Hypothalamus (tissue), 51 donors: Measurements from ENCODE around the gene PCSK2.

Source experiments
- DNase-seq, 51 donors: peaks; one replicate each; lab custom pipeline; 2025; lab: John Stamatoyannopoulos, UW

Gene PCSK2

DNA sequence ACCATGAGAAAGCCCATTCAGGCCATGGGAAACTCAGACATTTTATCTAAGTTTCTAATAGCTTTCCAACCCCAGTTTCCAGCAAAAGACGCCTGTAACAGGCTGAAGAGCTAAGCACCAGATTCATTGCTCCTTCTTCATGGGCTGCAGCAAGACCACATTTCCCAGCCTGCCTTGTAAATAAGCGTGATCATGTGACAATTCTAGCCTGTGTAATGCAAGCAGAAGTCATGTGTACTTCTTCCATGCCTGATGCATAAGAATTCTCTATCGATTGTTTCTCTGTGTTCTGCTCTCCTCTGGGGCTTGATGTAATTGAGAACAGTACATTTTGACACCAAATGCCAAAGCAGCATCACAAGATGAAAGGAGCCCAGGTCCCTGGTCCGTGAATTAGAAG, 6.8 kb downstream of the PCSK2 start:
- no peak for DNase-seq

DNA sequence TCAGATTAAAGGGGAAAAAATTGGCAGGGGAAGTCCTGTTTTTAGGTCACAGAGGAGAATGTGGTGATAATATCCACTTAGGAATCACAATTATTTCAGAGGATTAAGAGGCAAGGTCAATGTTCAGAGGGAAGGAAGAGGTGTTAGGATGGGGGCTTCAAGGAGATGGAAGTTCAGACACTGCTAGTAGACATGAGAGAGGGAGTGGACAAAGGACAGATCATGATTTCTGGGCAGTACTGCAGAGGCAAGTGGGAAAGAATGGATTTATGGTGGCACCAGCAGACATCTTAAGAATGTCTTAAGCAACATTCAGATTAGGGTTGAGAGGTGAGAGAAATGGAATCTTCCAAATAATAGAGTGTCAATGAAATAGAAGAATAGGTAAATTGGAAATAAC, 9.9 kb downstream of the PCSK2 start:
- no peak for DNase-seq

DNA sequence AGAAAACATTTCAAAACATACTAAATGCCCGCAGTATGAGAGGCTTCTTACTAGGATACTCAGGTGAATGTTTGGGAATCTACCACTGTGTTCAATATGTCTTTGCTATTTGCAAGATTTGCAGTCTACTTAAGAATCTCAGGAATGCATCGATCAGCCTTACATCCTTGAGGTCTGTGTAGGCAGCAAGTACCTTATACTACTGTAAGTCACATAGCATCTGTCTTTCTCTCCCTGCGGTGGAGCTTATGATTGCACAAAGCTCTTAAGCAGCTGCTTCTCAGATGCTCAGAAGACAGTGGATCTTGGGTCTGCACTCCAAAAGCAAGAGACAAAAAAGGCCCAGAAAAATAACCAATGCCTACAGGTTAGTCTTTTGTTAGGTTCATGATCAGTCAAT, 21.4 kb downstream of the PCSK2 start:
- DNase-seq, result no peak

DNA sequence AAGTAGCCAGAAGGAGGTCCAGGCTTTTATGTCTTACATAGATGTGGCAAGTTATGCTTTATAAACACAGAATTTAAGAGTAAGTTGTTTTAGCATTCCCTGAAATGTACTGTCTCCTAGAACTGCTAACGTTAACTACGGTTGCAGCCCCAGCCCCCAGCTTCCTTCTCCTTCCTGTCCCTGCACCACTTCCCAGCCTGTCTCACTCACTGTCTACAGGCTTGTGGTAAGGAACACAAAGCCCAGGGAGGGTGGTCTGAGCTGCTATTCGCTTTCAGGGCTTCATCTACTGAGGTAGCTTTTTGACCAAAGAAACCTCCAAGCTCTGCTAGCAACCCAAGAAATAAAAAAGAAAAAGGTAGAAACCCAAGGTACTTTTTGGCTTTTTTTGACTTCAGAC, 35.9 kb downstream of the PCSK2 start:
- DNase-seq, result no peak

DNA sequence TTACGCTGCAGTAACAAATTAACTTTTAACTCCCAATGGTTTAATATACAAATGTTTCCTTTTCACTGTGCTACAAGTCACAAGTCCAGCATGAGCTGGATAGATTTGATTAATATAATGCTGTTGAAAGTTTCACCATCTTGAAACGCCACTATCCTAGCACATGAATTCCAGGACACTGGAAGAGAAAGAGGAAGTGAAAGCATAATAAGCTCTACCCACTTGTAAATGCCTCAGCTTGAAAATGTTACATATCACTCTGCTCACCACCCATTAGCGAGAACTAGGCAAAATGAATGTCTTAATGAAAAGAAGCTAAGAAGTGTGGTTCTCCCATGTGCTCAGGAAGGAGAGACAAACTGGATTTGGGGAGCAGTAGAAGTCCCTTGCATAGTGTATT, 46.9 kb downstream of the PCSK2 start:
- no peak for DNase-seq

DNA sequence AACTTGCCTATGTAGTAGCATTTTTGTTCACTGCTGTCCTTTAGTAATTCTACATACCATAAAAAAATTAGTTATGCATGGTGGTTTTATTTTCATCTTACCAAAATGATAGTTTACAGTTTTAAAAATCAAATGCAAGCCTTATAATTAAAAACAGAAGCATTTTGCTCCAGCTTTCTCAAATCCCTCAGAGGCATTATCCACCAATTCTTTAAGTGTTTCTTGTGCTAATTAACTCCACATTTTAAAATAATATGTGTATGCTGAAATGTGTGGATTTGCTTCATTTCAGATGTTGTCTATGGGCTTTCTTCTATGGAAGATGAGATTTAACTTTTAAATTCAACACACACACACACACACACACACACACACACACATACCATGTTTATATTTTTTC, 49.3 kb downstream of the PCSK2 start:
- DNase-seq, result no peak

DNA sequence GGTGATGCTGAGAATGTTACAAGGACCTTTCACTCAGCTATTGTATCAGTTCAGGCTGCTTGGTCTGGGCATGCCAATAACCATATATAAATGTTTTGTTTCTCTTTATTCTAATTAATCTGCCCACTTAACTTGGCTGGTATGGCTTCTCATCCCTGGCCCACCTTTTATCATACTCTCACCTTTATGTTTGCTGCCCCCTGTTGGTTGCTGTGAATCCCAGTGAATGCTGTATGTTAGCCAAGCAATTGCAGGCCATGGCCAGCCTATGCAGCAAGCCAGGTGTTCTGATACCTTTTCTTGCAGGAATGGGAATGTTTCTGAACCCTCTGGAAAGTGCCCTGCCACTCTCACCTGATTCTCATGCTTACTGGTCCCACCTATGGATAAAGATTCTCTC, 54.6 kb downstream of the PCSK2 start:
- DNase-seq, result no peak

DNA sequence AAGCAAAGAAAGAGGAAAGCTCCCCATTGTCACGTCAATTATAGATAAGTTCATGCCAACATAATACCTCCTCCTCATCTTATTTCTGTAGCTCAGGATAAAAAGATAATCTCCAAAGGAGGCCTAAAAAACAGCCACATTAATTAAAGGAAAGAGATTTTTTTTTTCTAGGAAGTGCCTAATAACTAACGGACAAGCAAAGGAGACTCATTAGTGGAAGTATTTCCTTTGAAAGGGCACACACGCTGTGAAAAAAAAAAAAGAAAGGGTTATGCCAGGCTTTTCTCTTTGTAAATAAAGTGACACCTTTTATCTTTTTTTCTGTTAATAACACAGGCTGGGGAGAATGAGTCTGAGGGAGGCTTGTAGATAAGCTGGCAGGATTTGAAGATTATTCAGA, 55.7 kb downstream of the PCSK2 start:
- DNase-seq, result no peak

DNA sequence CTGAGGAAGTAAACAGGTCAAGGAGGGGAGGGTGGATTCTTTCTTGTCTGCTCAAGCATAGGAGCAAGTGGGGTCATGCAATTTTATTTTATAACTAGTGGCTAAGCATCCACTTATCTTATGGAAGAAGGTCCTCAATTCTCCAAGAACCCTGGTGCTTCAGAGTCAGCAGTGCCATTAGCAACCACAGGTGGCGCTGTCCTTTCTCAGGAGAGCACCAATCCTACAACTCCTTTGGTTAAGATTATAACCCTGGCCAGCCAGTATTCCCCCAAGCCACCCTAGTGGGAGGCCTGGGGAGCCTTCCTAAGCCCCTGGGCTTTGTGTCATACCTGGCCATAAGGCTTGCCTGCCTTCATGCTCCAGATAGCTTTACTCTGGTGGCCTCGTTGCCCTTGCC, 60.7 kb downstream of the PCSK2 start:
- DNase-seq, result no peak

DNA sequence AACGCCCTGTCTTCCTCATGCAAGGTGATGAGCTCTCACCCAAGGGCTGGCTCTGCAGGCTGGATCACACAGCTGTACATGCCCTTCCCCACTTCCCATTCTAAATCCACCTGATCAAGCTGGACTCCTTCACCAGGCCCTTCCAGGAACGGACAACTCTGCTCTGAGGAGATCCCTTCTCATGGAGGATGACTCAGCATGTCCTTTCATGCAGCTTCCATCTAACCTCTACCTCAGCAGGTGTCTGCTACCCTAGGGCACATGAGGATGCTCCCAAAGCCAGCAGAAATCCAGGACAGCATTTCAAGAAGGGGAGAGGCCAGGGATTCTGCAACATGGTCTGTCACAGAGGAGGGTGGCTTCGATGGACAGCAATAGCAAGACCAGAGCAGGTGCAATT, 61.2 kb downstream of the PCSK2 start:
- DNase-seq, result no peak

DNA sequence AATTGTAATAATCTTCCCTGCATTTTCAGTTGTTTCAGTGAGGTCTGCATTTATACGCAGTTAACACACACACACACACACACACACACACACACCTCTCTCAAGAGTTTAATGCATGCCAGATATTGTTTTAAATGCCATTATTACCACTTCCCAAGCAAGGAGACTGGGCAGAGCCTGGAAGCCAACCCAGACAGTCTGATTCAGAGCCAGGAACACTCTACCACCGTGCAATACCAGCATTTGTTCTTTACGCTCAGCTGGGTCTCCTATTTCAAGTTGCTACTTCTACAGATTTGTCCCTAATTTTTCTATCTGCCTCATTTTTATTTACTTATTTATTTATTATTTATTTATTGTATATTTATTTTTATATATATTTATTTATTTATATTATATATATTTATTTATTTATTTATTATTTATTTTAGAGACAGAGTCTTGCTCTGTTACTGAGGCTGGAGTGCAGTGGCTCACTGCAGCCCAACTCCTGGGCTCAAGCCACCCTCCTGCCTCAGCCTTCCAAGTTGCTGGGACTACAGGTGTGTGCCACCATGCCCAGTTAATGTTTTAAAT, 68.4 kb downstream of the PCSK2 start:
- DNase-seq, result no peak

DNA sequence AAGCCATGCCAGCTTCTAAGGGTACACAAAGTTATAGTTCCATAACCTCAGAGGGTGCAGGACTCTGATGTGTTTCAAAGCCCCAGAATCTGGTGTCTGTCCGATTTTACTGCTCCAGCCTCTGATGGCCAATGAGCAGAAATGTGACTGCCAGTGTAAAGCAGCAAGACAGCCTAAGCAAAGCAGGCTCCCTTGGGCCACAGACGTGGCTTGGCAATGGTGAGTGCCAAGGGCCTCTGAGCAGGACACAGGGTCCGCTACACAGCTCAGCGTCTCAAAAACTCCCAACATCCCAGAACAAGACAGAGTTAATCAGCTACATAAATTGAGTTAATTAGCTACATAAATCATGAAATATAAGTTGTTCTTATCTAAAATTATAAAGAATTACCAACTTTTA, 69.2 kb downstream of the PCSK2 start:
- DNase-seq, result no peak

DNA sequence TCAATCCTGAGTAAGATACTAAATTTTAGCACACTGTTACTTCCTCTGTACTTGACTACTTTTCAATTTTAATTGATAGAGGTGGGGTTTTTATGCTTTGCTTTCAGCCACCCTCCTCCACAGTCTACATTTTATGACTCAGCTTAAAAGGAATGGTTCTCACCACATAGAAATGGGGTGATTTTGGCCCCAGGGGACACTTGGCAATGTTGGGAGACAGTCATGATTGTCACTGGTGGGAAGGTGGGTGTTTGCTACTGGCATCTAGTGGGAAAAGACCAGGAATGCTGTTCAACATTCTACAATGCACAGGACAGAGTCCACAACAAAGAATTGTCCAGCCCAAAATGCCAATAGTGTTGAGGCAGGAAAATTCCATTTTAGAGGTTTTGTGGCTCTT, 71.3 kb downstream of the PCSK2 start:
- DNase-seq, result no peak

DNA sequence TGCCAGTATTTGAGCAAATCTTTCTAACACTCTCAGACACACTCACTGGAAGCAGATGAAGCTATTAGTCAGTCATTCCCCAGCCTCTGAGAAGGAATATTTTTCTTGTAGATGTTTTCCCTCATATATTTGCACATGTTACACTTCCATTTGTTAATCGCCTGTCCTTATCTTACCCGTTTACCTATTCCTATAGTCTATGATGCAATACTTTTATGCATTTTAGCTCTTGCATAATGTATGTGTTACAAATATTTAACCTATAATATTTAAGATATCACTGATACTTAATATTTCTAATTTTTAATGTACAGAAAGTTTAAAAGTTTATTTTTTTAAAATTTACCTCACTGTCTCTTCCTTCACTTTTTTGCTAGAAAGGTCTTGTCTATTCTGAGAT, 71.9 kb downstream of the PCSK2 start:
- no peak for DNase-seq

DNA sequence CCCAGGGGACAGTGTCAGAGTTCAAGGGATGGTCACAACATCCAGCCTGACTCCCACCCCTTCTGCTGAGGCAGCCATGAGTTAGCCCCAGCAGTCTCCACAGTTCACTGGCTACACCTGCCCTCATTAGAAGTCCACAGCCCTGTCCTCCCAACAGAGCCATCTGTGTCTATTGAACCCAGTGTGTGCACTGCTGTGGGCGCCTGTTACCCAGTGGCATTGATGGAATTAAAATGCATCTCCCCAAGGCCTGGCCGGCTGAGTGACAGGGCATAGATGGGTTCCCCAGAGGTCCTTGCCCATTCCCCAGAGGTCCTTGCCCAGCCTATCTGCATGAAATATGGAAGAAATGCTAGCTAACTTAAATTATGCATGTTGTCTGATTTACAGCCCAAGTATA, 73.3 kb downstream of the PCSK2 start:
- DNase-seq, result no peak

DNA sequence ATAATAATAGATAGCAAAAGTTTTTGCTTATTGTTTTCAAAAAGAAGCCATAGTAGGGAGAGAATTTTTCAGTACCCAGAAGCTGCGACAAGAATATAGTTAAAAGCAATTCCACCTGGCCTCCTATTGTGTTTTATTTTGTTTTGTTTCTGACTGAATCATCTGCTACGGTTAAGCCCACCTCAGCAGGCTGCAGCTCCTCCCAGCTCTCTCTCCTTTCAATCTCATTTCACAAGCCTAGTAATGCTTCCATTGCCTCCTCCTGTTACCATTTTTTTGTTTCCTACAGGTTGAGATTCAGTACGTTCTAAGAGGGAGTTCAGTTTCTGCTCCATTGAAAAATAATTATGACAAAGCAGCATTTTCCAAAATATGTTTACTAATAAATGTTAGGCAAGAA, 77.9 kb downstream of the PCSK2 start:
- no peak for DNase-seq

DNA sequence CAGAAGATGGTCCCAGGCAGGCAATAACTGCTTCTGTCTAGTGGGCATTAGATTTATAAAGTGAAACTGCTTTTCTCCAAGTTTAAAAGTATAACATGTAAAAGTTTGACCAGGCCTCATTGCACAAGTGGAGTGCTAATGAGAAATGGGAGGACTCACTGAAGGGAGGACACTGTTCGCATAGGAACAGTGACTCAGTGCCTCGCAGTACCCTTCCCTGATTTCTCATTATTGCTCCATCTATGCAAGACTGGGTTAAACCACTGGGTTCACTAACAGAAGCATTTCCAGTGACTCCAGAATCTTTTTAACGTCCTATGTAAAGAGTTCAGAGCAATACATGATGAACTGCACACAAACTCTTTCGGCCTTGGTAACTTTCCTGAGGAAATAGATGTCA, 79.6 kb downstream of the PCSK2 start:
- DNase-seq, result no peak

DNA sequence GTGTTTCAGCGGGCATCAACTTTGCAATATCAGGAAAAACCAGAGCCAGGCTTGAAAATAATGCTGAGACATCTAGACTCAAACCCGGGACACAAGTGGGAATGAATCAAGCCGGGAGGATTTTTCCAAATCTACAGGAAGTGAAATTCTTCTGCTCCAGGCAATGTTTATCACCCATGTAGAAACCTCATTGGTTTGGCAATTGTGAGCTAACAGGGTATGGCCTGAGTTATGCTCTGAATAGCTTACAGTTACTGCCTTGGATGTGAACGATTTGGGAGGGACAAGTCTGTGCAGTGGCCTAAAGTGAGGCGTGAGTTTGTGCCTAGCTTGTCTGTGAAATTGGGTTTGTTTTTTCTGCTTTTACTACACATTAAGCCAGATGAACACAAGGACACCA, 87.4 kb downstream of the PCSK2 start:
- no peak for DNase-seq

DNA sequence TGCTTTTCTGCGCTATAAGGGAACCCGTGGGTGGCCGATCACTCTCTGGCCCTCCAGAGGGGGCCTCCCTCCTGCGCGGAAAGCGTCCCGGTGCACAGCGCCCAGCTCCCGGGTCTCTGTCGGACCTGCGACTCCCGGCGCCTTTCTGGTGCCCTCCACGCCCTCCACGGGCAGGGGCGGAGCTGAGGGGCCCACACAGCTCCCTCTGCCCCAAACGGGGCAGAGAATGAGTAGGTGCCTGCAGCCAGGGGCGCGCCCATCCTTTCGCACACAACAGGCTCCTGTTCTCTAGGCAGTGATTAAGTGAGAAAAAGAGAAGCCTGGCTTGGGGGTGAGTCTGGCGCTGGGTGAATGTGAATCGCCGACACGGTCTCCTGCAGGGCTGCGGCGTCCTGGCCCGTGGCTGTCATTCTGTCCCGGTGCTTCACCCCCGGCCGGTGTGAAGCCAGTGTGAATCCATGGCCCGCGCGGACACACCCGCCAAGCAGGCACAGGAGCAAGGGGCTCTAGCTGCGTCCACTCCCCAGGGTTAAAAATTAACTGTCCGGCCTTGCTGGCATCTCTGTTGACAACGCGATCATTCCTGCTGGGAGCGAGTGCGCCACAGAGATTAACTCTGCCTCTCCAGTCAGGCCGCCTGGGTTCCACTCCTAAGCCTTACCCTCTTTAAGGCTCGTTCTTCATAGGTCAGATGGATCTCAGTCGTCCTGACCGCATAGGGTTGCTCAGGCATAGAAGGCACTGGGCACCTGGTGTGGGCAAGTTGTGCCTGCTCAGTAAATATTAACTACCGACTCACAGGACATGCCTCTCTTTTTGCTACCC, 88.8 kb downstream of the PCSK2 start:
- no peak for DNase-seq

DNA sequence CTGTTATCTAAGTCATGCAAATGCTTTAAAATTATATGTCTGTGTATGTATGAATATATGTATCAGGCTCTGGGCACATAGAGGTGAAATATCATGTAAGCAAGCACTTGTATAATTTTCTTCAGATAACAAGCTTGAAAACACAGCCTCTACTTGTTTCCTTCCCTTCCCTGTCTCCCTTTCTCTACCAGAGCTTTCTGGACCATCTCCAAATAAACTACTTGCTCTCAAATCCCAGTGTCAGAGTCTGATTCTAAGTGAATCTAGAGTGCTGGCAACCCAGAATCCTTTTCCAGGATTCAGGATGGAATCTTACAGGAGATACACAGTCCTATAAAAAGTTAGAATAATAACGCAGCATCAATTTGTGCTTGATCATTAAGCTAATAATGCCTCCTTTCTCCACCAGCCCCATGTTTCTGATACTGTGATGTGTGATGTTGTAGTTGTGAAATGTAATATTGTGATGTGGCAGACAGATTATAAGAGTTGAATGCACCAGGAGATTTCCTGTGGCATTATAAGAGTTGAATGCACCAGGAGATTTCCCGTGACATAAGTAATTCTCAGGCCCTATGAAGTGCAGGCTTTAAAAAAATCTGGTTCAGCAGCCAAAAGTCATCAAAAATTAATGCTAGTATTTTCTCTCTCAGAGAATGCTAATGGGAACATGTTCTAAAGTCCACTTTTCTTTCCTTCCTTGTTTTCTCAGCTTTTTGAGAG, 89.6 kb downstream of the PCSK2 start:
- no peak for DNase-seq

DNA sequence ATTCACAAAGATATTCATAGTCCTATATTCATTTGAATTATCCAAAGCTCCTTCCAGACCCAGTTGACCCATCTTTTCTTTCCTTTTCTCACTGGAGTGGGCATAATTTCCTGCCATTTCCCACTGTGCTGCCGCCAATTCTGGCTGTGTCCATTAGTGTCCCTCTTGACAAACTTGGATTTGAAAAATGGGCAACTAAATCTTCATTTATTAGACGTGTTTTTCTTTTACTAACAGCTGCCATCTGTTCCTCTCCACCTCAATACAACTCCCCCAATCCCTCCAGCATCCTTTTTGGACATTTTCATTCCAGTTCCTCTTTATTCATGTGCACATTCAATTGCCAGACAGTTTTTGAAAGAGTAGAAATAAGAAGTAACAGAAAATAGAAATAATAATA, 90.5 kb downstream of the PCSK2 start:
- DNase-seq, result no peak

DNA sequence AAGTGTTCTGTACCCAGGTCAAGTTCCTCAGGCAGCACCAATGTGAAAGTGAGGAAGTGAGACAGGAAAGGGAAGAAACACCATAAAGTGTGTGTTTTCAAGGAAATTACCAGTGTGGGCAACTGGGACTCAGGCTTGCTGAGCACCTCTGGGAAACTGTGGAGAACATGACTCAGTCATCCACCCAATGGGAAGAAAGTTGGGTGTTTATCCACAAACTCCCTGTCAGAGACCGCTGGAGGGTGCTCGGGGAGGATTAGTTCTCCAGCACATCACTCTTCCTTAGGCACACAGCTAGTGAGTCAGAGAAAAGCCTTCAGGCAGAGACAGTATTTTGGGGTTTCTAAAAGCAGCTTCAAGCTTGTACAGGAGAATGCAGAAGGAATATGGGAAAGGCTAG, 93.6 kb downstream of the PCSK2 start:
- DNase-seq, result peak in 1 of 51 donors; percentile 20
